NCI-H2107 treated with DMSO at 0.1 percent for 48 hours (cell line): Measurements from ENCODE around the gene RUFY1.
"Not testable (repeated sequence)": the region's sequence is repeated elsewhere in the genome, so short reads cannot be mapped to it uniquely, and the experiment has no call there.

Experiments
- DNase-seq: peaks from one replicate; lab custom pipeline; 2025; ENCODE audit not compliant: unreplicated experiment; lab: John Stamatoyannopoulos, UW

The RUFY1 gene, protein sequence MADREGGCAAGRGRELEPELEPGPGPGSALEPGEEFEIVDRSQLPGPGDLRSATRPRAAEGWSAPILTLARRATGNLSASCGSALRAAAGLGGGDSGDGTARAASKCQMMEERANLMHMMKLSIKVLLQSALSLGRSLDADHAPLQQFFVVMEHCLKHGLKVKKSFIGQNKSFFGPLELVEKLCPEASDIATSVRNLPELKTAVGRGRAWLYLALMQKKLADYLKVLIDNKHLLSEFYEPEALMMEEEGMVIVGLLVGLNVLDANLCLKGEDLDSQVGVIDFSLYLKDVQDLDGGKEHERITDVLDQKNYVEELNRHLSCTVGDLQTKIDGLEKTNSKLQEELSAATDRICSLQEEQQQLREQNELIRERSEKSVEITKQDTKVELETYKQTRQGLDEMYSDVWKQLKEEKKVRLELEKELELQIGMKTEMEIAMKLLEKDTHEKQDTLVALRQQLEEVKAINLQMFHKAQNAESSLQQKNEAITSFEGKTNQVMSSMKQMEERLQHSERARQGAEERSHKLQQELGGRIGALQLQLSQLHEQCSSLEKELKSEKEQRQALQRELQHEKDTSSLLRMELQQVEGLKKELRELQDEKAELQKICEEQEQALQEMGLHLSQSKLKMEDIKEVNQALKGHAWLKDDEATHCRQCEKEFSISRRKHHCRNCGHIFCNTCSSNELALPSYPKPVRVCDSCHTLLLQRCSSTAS

DNA sequence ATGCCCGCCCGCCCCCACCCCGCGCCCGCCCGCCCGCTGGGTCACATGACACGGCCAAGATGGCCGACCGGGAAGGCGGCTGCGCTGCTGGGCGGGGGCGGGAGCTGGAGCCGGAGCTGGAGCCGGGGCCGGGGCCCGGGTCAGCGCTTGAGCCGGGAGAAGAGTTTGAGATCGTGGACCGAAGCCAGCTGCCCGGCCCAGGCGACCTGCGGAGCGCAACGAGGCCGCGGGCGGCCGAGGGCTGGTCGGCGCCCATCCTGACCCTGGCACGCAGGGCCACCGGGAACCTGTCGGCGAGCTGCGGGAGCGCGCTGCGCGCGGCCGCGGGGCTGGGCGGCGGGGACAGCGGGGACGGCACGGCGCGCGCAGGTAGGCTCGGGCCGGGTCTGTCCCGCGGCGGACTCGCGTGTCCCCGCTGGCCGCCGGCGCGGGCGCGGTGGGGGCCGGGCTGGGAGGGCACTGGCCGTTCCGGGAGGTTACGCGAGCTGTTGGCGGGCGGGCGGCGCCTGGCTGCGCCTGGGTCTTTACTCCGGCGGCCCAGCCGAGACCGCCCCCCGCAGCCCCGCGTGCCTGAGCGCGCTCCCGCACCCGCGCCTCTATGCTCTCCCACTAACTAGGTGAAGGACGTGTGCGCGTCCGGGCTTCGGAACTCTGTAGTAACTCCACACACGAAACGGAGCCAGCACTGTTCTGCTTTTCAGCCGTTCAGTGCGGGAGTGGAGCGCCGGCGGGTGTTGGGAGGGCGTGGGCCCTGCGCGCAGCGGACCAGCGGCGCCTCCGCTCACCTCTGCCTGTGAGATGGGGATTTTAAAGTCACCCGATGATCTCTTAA, at the start of gene RUFY1:
RUFY1 (plus strand) TSS at position 44 of the 832 bp plus-strand sequence; CDS start at position 60, 16 bp downstream.
- DNase-seq, result no peak

GRCh38 chr5:179501997-179502396, 48.4 kb upstream of the RUFY1 start:
- DNase-seq, result not testable (repeated sequence)

DNA sequence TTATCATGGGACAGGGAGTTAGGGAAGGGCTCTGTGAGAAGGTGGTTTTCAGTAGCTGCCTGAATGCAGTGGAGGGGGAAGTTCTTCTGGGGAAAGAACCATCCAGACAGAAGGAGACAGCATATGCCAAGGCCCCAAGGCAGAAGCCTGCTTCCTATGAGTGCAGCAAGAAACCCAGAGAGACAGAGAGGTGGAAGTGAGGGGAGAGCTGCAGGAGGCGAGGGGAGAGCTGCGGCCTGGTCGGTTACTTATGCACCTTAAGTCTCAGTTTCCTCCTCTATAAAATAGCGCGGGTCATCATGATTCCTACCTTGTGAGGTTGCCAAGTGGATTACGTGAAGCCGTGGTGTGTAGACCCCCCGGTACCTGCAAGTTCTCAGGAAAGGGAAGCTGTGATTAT, 47.9 kb upstream of the RUFY1 start:
- DNase-seq, result not testable (repeated sequence)

DNA sequence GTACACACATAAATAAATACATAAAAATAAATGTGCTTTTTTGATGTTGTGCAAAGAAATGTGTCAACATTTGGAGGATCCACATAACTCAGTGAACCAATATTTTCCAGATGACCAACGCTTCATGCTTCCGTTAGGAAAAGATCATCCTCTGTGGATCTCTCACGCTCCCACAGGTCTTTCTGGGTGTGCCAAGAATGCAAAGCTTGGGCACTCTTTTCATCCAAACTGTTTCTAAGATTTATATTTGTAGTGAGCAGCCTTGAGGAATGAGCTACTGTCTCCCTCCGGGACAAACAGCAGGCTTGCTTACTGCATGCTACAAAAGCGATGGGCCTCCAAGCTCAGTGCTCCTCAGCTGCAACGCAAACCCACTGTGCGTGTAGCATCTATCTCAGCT, 46.2 kb upstream of the RUFY1 start:
- DNase-seq, result no peak

DNA sequence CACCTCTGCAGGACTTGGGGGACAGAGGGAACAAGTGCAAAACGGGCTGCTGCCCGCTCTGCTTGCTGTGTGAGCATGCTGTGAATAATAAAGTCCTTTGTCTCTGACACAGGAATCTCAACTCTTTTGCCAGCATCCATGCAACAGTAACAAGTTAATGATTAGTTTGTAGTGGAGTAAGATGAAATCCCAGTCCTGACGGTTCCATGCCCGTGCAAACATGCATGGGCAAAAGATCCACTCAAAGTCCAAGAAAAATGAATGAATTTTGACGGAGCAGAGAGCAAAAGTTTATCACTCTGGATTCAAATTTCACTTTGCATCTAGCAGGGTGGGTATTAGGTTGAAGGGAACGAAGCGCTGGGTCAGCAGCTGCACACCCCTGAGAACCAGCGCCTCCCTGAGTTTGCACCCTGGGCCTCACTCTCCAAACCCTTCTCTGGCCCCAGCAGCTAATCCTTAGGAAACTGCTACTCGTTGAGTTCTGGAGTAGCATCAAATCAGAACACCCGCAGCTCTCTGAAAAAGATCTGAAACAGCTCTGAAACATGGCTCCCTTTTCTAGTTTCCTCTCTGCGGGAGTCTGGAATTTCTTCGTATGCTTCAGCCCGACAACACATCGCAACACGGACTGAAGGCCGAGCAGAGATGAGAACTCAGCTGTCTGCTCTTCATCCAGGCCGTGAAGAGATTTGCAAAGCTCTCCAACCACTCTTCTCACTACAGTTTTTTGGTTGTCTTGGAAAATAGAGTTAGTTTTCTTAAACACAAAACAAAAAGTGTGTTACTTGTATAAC, 45.6 kb upstream of the RUFY1 start:
- no peak for DNase-seq

- DNase-seq, result no peak
Observed at GRCh38 chr5:179505636-179506261, 44.6 kb upstream of the RUFY1 start.

DNA sequence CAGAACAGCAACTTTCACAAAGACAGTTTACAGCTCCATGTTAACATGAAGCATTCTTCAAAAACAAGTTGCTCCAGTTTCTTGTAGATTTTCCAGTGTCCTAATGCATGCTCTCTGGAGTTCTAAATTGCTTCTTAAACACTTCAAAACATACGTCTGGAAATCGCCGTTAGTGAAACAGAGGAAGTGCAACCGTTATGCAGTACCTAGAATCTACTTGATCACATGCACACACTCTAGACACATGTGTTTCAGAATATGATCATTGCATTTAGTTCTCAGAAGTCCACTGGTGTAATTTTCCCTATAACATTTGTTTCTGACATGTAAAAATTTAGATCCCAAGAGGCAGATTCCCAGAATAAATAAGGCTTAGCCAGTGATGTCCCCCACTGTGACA, 41.1 kb upstream of the RUFY1 start:
- DNase-seq, result no peak

GRCh38 chr5:179509845-179510244, 40.5 kb upstream of the RUFY1 start:
- no peak for DNase-seq

- DNase-seq, result no peak
Observed at GRCh38 chr5:179512452-179513000, 37.8 kb upstream of the RUFY1 start.

DNA sequence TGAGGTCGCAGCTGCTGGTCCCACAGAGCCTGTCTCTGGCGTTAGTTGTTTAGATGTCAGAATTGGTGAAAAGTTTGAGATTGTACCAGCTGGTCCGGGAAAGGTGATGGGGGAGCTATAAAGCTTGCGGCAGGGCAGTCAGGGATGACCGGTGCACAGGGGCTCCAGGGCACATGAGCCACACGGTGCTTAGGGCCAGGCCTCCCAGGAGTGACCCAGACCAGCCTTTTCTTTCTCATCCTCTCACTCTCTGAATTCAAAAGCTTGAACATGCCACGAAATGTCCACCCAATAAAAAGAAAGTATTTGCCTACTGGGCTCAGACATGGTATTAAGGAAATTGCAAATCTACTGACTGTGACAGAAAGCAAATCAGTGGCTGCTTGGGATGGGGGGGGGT, 34.9 kb upstream of the RUFY1 start:
- not testable (repeated sequence) for DNase-seq

GRCh38 chr5:179516221-179516620, 34.1 kb upstream of the RUFY1 start:
- DNase-seq, result no peak

- not testable (repeated sequence) for DNase-seq
Observed at GRCh38 chr5:179517746-179518145, 32.6 kb upstream of the RUFY1 start.

GRCh38 chr5:179518369-179518768, 32.0 kb upstream of the RUFY1 start:
- not testable (repeated sequence) for DNase-seq

DNA sequence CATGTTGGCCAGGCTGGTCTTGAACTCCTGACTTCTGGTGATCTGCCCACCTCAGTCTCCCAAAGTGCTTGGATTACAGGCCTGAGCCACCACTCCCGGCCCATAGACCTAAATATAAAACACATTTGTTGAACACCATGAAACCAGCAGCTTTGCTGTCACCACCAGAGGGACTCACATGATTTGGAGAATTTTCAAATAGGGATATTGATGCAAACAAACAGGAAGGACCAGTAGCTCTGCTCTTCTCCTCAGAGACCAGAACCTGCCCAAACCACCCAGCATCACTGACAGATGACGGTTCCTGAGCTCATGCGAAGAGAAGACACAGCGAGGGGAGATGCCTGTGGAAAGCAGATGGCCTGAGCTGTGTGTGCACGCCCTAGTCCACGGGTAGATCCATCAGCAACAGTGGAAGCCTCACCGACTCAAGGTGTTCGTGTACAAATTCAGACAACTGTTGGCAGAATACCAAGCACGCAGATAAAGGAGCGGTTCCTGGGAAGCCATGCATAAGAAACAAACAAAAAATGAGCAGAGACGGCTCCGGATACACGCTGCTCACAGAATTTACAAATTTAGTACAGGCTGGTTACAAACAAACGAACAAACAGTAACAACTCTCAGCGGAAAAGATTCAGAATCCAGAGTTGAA, 30.8 kb upstream of the RUFY1 start:
- DNase-seq, result not testable (repeated sequence)

DNA sequence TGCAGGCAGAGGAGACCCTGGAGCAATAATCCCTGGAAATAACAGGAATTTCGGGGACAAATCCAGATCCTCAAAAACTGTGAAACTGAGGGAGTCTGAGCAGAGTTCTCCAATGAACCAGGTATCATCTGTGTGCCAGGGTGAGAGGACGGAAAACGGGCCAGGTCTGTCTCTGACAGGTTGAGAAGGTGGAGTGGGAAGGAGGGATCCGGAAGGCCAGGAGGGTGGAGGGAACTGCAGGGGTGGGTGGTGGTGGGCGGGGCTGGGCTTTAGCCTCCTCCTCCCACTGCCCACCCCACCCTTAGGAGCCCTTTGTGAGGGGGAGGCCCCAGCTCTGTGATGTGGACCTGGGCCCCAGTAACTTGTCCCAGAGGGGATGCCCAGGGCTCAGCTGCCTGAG, 28.2 kb upstream of the RUFY1 start:
- not testable (repeated sequence) for DNase-seq

DNA sequence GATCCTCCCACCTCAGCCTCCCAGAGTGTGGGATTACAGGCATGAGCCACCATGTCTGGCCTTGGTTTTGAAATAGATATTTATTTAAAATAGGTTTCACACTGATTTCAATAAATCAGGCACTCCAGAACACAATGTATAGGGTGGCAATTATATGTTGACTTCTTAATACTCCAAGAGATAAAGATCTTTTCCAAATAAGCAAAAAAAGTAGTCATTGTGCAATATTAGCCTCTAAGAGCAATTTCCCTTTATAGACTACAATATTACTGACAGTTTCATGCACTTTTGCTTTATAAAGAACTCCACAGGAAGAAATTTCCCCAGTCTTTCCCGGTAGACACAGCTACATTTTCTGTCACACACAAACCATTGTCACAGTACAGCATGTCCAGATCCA, 23.4 kb upstream of the RUFY1 start:
- no peak for DNase-seq

GRCh38 chr5:179530069-179530998, 20.0 kb upstream of the RUFY1 start:
- DNase-seq, result no peak

- DNase-seq, result no peak
Observed at GRCh38 chr5:179533024-179533423, 17.3 kb upstream of the RUFY1 start.
